ENCODE measurements around the gene SUPT6H. TPM values are rescaled to one million over a fixed set of nuclear protein-coding genes. Genes with fewer than 3 reads are reported as not detected.

SUPT6H gene
- total RNA-seq, 4 donors from 2014 or later, result 56.4 to 101 (median 66.6) TPM

DNA sequence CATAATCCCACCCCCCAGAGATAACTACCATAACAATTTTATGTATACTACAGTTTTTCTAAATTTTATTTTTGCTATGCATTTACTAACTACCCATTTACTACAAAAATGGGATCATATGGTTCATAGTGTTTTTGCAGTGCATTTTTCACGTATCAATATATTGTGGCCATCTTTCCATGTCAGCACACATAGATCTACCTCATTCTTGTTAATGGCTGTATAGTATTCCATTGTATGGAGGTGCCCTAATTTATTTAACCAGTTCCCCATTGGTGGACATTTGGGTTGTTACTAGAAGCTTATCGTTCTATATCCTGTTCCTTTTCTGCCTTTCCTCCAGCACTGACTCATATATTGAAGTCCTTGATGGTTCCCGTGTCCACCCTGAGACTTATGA, 27.0 kb downstream of the SUPT6H start:
- DNase-seq (ENCODE audit: low spot score in 2 of 2), result no peak
- no peaks in the 10 kb centered on the region for H3K9me3 ChIP-seq
- no peak for TF ChIP-seq POLR2A (IDR thresholded peaks at IDR 0.05)
- no peak for TF ChIP-seq EP300 (IDR thresholded peaks at IDR 0.05)
- TF ChIP-seq, protein P1, sequence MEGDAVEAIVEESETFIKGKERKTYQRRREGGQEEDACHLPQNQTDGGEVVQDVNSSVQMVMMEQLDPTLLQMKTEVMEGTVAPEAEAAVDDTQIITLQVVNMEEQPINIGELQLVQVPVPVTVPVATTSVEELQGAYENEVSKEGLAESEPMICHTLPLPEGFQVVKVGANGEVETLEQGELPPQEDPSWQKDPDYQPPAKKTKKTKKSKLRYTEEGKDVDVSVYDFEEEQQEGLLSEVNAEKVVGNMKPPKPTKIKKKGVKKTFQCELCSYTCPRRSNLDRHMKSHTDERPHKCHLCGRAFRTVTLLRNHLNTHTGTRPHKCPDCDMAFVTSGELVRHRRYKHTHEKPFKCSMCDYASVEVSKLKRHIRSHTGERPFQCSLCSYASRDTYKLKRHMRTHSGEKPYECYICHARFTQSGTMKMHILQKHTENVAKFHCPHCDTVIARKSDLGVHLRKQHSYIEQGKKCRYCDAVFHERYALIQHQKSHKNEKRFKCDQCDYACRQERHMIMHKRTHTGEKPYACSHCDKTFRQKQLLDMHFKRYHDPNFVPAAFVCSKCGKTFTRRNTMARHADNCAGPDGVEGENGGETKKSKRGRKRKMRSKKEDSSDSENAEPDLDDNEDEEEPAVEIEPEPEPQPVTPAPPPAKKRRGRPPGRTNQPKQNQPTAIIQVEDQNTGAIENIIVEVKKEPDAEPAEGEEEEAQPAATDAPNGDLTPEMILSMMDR (IDR thresholded peaks at IDR 0.05), result no peak
- peaks cover 15 to 100% (median 53%) of the 10 kb centered on the region in 3 donors for H3K36me3 ChIP-seq
- 96 to 98% methylated on average over 3 of the region's 3 CpGs for WGBS, 2 donors
- no peaks in the 10 kb centered on the region for H3K27me3 ChIP-seq
- no peaks in the 10 kb centered on the region for H3K4me1 ChIP-seq
- H3K27ac ChIP-seq, result no peak overlapping the region
- H3K4me3 ChIP-seq, result no peak overlapping the region

DNA sequence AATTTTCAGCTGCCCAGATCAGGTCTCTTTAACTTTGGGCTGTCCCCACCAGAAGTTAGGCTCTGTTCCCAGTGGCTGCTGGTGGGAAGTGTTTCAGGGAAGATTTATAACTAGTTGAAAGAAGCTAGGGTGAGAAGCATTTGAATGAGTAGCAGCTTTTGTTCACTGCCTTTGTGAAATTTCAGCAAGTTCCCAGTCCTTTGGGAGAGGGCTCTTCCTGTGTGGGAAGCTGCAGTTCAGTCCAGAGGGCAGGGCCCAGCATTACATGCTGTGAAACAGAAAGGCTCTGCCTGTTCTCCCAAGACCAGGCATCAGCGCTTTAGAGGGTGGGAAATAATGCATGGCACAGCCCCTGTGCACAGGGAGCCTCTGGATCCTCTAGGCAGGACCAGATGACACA, 31.9 kb downstream of the SUPT6H start:
- H3K4me3 ChIP-seq, result no peak overlapping the region
- H3K9me3 ChIP-seq, result no peaks in the 10 kb centered on the region
- H3K36me3 ChIP-seq, result peaks cover 9 to 100% (median 58%) of the 10 kb centered on the region in 3 donors
- DNase-seq (ENCODE audit: low spot score in 2 of 2), result no peak
- peak overlapping the region in 2 of 4 donors; percentile 11 to 52 for H3K27ac ChIP-seq
- H3K4me1 ChIP-seq, result no peaks in the 10 kb centered on the region
- TF ChIP-seq EP300 (IDR thresholded peaks at IDR 0.05) (no peak), POLR2A (IDR thresholded peaks at IDR 0.05) (no peak)
- 25 to 60% methylated on average over 1 of the region's 1 CpG for WGBS, 2 donors
- H3K27me3 ChIP-seq, result no peaks in the 10 kb centered on the region

DNA sequence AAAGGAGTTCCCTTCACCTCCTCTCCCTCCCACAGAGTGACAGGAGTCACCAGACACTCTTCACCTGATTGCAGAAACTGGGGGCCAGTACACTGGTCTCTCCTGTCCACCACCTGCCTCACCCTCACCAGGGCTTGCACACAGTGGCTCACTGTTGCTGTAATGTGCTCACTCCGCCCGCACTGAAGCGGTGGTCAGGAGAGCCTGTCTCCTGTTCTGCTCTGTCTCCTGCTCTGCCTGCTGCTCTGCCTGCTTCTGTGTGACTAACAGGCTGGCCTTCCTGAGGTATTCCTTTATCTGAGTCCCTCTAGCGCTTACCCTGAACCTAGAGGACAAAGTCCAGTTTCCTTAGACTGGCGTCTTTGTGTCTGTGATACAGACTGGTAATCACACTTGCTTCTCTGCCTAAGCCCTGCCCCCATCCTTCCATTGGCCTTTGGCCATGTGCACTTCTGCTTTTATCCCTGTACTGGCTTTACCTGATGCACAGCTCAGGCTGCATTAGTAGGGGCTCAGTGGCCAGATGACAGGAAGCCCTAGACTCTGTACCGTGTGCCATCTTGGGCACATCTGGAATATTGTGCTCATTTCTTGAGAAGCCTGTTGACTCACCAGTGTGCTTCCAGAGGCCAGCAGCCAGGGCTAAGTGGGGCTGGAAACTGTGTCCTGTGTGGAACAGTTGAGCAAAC, 36.4 kb downstream of the SUPT6H start:
- TF ChIP-seq POLR2A (IDR thresholded peaks at IDR 0.05) (no peak), EP300 (IDR thresholded peaks at IDR 0.05) (no peak)
- TF ChIP-seq, protein P1 (IDR thresholded peaks at IDR 0.05), result no peak
- Histone ChIP-seq H3K4me3 (no peak overlapping the region), H3K27ac (peak overlapping the region in 1 of 4 donors; percentile 31), H3K27me3 (no peaks in the 10 kb centered on the region), H3K4me1 (peaks cover 0 to 21% (median 5%) of the 10 kb centered on the region in 4 donors), H3K9me3 (no peaks in the 10 kb centered on the region), H3K36me3 (peaks cover 6 to 100% (median 51%) of the 10 kb centered on the region in 3 donors)
- 87 to 93% methylated on average over 6 of the region's 6 CpGs for WGBS, 2 donors
- DNase-seq (ENCODE audit: low spot score in 2 of 2), result no peak

DNA sequence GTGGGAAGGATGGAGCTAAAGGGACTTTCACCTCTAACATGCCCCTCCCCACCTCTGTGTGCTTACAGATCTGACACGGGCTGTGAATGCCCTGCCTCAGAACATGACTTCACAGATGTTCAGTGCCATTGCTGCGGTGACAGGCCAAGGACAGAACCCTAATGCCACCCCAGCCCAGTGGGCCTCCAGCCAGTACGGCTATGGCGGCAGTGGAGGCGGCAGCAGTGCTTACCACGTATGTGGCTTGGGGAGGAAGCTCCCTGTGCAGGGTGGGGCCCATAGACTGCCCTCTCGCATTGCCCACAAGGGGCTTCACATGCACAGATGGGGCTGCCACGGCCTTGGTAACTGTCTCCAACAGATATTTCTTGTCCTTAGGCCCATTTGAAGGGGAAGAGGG, 38.3 kb downstream of the SUPT6H start:
- Histone ChIP-seq H3K36me3 (peaks cover 6 to 98% (median 47%) of the 10 kb centered on the region in 3 donors), H3K27me3 (no peaks in the 10 kb centered on the region), H3K4me3 (no peak overlapping the region), H3K4me1 (peaks cover 0 to 21% (median 5%) of the 10 kb centered on the region in 4 donors), H3K27ac (no peak overlapping the region), H3K9me3 (no peaks in the 10 kb centered on the region)
- no peak for DNase-seq (ENCODE audit: low spot score in 2 of 2)
- TF ChIP-seq, protein P1 (IDR thresholded peaks at IDR 0.05), result no peak
- TF ChIP-seq POLR2A (IDR thresholded peaks at IDR 0.05) (no peak), EP300 (IDR thresholded peaks at IDR 0.05) (no peak)
- 84 to 86% methylated on average over 8 of the region's 8 CpGs for WGBS, 2 donors

DNA sequence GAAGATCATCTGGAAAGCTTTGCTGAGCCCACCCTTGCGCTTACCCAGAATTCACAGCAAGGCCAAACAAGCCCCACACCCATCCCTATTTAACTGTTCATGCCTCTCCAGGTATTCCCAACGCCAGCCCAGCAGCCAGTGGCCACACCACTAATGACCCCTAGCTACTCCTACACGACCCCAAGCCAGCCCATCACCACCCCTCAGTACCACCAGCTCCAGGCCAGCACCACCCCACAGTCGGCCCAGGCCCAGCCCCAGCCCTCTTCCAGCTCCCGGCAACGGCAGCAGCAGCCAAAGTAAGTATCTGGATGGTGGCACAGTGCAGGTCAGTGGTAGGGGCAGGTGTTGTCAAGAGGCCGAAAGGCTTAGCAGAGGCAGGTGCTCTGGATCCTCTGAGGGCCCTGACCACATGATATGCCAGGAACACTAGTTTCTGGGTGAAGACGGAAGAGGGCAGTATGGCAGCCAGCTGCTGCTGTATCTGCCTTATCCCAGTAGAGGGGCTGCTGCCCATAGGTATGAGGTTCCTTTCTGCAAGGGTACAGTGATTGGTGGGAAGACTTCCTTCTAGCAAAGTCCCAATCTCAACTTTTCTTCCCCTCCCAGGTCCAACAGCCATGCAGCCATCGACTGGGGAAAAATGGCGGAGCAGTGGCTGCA, 39.0 kb downstream of the SUPT6H start:
- no peak for DNase-seq (ENCODE audit: low spot score in 2 of 2)
- Histone ChIP-seq H3K9me3 (no peaks in the 10 kb centered on the region), H3K27ac (peak overlapping the region in 1 of 4 donors; percentile 70), H3K27me3 (no peaks in the 10 kb centered on the region), H3K36me3 (peaks cover 6 to 91% (median 44%) of the 10 kb centered on the region in 3 donors), H3K4me3 (no peak overlapping the region), H3K4me1 (peaks cover 0 to 21% (median 5%) of the 10 kb centered on the region in 4 donors)
- WGBS, 2 donors, result 84 to 86% methylated on average over 10 of the region's 10 CpGs
- TF ChIP-seq, protein P1 (IDR thresholded peaks at IDR 0.05), result no peak
